Measurements from ENCODE around the gene IGF1R. TPM values are rescaled to one million over a fixed set of nuclear protein-coding genes. Genes with fewer than 3 reads are reported as not detected.

Gene IGF1R
- total and polyA plus RNA-seq, 2 of the 13 experiments (the other 11 are each of a cell fraction or from before 2014, with no cell fraction given) = 15.9 to 18.4 TPM

- TF ChIP-seq ZNF710 (CRISPR knock-in tag; IDR thresholded peaks at IDR 0.05; ENCODE audit: borderline replicate concordance) (no peak), ZNF615 (CRISPR knock-in tag; IDR thresholded peaks at IDR 0.05; ENCODE audit: borderline replicate concordance) (no peak)
These were observed 228.4 kb downstream of the IGF1R start (continued) for GRCh38 chr15:98876451-98877369.

GRCh38 chr15:98878172-98878571, 229.8 kb downstream of the IGF1R start:
- Histone ChIP-seq H3K4me1 (ENCODE audit: insufficient read depth, low read length) (peaks cover 39% of the 10 kb centered on the region), H3K9ac (ENCODE audit: insufficient read depth, low read depth, low read length) (no peak overlapping the region), H3K27ac (ENCODE audit: extremely low read length, insufficient read depth, low read length) (no peak overlapping the region), H3K36me3 (replicated peaks in 1 of 2; ENCODE audit: control insufficient read depth in 1 of 2, insufficient read depth in 2 of 2, low read length in 2 of 2) (no peaks in the 10 kb centered on the region), H3K27me3 (ENCODE audit: control insufficient read depth in 1 of 2, insufficient read depth in 2 of 2, low read length in 2 of 2) (no peaks in the 10 kb centered on the region), H4K20me1 (ENCODE audit: insufficient read depth, low read length) (peaks cover 75% of the 10 kb centered on the region), H3K9me3 (ENCODE audit: low read length) (no peaks in the 10 kb centered on the region), H3K4me3 (replicated peaks in 1 of 3; ENCODE audit: insufficient read depth in 1 of 3, low read depth in 2 of 3, low read length in 3 of 3) (no peak overlapping the region), H2AFZ (ENCODE audit: low read length) (no peak overlapping the region), H3K79me2 (ENCODE audit: insufficient read depth, low read length) (peaks cover 33% of the 10 kb centered on the region), H3K4me2 (ENCODE audit: low read depth, low read length) (no peak overlapping the region)
- DNase-seq (ENCODE audit: low spot score) = no peak
- in situ Hi-C loops (cut with HindIII; ENCODE audit: extremely low pct_ligation_motif_present, low pct_unique_long_range_greater_than_20kb) (no loop called here), intact Hi-C loops (cut with micrococcal nuclease; ENCODE audit: unreplicated experiment) (no loop called here)
- ChIA-PET POLR2A (no interaction called here), CTCF (ENCODE audit: low intra/inter-chr PET ratio, low total read pairs) (no interaction called here)
- ATAC-seq = no peak
- no peak for TF ChIP-seq ZNF546 (CRISPR knock-in tag; conservative IDR thresholded peaks at IDR 0.05)
- TF ChIP-seq KLF11 (CRISPR knock-in tag; IDR thresholded peaks at IDR 0.05) = no peak
- TF ChIP-seq PRMT3 (CRISPR knock-in tag; IDR thresholded peaks at IDR 0.05; ENCODE audit: borderline replicate concordance, low read depth) = no peak
- no TSS peak for BruUV-seq (replicated peaks)
- no peak for FAIRE-seq
- 95% methylated on average over 2 of the region's 3 CpGs for WGBS (ENCODE audit: low lambda C conversion rate)
